Measurements from ENCODE around the gene SH3RF1.

The SH3RF1 gene

DNA sequence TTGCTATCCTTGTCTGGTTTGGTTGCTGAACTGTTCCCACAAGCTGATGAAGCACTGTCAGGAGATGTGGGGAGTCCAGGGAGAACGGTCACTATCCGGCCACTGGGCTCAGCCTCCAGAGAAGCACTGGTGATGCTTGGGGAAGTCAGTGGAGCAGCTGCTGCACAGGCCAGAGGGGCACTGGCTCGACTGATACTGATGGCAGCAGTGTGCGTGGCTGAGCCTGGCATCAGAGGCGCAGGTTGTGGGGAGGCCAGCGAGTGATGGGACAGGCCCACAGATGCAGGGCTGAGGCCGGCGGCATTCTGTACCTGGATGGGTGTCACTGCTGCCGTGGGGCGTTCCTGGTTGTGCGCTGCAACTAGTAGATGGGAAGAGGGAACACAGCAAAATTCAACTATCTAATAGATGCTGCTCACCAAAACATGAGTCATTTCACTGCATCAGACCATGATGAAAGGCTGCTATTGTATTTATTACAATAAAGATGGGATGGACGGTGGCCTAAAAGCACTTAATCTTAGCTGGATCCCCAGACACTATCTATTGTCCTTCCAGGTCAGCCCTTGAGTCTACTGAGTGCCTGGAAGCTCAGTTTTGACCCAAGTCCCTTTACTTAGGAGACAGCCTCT is 154.4 kb downstream of the SH3RF1 start:
- FAIRE-seq (no peak), DNase-seq (ENCODE audit: insufficient read length, low spot score) (peak; percentile 9)
- TF ChIP-seq POLR2A (IDR thresholded peaks at IDR 0.05; ENCODE audit: low read depth, low read length): no peak

DNA sequence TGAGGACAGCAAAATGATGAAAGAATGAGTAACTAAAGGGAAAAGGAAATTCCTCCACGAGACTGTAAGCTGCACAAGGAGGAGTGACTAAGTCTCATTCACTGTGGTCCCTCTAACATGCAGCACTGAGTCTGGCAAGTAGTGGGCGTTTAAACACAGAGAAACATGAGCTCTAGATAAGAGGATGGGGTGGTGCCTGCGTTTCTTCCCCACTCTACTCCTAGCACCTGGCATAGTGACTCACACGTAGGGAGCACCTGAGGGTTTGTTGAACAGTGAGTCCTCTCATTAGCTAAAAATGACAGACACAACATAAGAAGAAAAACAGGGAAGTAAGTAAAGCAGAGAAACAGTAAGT is 154.9 kb downstream of the SH3RF1 start:
- DNase-seq (ENCODE audit: insufficient read length, low spot score): peak; percentile 37
- peak; percentile 38 for FAIRE-seq
- no peak for TF ChIP-seq POLR2A (IDR thresholded peaks at IDR 0.05; ENCODE audit: low read depth, low read length)

DNA sequence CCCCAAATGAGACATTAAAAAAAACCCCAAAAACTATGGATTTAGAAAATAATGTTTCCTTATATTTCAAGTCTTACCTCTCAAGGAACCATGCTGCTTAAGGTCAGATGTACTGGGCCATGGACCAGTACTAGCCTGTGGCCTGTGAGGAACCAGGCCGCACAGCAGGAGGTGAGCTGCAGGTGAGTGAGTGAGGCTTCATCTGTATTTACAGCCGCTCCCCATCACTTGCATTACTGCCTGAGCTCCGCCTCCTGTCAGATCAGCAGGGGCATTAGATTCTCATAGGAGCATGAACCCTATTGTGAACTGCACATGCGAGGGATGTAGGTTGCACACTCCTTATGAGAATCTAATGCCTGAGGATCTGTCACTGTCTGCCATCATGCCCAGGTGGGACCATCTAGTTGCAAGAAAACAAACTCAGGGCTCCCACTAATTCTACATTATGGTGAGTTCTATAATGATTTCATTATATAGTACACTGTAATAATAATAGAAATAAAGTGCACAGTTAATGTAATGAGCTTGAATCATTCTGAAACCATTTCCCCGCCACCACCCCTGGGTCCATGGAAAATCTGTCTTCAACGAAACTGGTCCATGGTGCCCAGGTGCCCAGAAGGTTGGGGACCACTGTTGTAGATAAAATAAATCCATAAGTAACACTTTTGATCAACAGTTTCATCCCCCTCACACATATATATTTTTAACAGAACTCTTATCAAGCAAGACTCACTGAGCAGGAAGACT is 155.4 kb downstream of the SH3RF1 start:
- DNase-seq (ENCODE audit: insufficient read length, low spot score) (no peak), FAIRE-seq (no peak)
- no peak for TF ChIP-seq POLR2A (IDR thresholded peaks at IDR 0.05; ENCODE audit: low read depth, low read length)

DNA sequence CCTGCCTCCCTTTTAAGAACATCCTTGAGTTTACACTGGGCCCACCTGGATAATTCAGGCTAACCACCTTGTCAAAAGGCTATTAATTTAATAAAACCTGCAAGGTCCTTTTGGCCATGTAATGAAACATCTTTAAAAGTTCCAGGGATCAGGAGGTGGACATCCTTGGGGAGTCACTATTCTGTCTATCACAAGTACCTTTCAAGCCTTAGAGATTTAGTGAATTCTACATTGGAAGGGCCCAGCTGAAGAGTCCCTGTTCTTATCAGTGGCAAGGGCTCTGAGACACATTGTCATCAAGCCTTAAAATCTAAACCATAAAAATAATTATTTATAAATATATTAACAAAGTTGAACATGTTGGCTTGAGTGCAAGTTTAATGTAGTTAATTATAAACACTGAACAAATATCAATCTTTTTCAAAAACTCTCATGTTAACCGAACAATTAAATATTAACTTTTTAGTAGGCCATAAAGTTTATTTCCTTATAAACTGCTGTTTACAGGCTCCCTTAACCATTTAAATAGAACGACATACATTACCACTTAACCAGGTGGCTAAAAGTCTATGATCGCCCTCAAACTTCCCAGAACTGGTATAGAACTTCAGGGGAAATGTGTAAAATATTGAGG is 156.3 kb downstream of the SH3RF1 start:
- FAIRE-seq (no peak), DNase-seq (ENCODE audit: insufficient read length, low spot score) (no peak)
- no peak for TF ChIP-seq POLR2A (IDR thresholded peaks at IDR 0.05; ENCODE audit: low read depth, low read length)

DNA sequence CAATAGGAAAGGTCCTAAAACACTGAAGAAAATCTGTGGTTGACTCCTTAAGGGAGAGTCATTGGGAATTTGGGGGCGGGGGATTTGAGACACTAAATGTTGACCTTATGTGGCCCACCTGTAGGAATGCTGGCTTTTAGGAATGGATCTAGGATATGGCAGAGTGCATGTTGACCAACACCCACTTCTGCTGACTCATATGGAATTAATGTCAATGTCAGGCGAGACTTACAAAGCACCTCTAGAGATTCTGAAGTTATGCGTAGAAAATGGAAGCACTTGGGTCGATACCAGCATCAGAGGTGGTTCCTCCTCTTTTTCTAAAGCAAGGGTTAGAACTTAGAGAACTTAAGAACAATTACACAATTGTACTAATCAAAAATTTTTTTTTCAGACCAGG is 160.1 kb downstream of the SH3RF1 start:
- FAIRE-seq: no peak
- DNase-seq (ENCODE audit: insufficient read length, low spot score): no peak
- TF ChIP-seq POLR2A (IDR thresholded peaks at IDR 0.05; ENCODE audit: low read depth, low read length): no peak

- DNase-seq (ENCODE audit: insufficient read length, low spot score): no peak
- no peak for TF ChIP-seq POLR2A (IDR thresholded peaks at IDR 0.05; ENCODE audit: low read depth, low read length)
- FAIRE-seq: no peak
These were observed 161.6 kb downstream of the SH3RF1 start for GRCh38 chr4:169109035-169109675.

GRCh38 chr4:169108303-169108702 is 162.5 kb downstream of the SH3RF1 start:
- no peak for TF ChIP-seq POLR2A (IDR thresholded peaks at IDR 0.05; ENCODE audit: low read depth, low read length)
- DNase-seq (ENCODE audit: insufficient read length, low spot score) (no peak), FAIRE-seq (no peak)

DNA sequence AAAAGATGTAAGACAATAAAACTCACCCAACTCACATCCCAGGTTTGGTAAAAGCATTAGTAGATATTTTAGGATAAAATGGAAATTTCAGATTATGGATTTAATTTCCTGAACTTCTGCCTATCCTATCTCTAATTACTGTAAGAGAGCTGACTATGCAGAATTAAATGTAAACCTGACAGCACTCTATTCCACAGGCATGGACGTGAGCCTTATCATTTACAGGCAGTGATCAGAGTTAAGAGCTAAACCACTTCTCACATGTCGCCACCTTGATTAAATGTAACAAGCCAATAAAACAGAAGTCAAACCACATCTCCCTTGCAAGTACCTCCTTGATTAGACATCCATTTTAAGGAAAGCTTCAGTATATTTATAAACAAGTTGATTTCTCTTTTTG is 163.2 kb downstream of the SH3RF1 start:
- no peak for FAIRE-seq
- no peak for TF ChIP-seq POLR2A (IDR thresholded peaks at IDR 0.05; ENCODE audit: low read depth, low read length)
- no peak for DNase-seq (ENCODE audit: insufficient read length, low spot score)

DNA sequence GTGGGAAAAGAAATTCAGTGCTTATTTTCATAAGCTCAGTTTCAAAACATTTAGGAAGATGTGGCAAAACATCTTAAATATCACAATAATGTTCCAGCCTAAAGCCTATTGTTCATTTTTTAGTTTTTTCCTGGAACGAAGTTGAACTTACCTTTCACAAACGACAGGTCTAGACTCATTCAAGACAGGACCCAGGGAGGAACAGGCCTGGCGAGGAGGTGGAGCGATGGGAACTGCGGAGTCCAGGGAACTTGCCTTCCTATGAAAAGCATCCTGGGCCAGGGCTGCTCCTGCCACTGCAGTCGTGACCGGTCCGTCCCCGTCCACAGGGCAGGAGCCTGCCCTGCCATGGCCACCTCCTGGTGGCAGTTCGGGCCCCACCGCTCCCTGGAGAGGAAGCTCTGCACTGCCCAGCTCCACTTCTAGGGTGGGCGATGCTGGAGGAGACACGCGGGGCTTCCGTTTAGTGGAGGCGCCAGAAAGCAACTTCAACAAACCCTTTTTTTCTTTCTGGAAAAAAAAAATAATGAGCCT is 164.0 kb downstream of the SH3RF1 start:
- TF ChIP-seq POLR2A (IDR thresholded peaks at IDR 0.05; ENCODE audit: low read depth, low read length): no peak
- FAIRE-seq: no peak
- no peak for DNase-seq (ENCODE audit: insufficient read length, low spot score)

GRCh38 chr4:169105620-169106019 is 165.1 kb downstream of the SH3RF1 start:
- no peak for TF ChIP-seq POLR2A (IDR thresholded peaks at IDR 0.05; ENCODE audit: low read depth, low read length)
- DNase-seq (ENCODE audit: insufficient read length, low spot score) (no peak), FAIRE-seq (no peak)

DNA sequence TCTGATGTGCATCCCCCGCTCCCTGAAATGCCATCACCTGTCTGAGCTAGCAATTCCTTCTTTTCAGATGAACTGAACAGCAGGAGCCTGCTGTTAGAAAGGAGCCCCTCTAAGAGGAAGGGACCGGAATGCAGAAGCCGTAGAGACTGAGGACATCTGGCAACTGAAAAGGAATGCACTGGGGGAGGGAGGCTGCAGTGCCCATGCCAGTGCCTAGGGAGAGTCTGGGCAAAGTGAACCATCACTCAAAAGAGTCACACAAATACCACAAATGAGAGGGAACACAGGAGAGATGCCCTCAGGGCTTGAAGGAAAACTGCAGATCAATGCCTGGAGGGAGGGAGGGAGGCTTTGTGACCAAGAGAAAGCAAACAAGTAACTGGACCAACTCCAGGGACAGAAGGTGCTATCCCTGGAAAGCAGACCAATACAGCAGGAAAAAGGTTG is 166.8 kb downstream of the SH3RF1 start:
- TF ChIP-seq POLR2A (IDR thresholded peaks at IDR 0.05; ENCODE audit: low read depth, low read length): no peak
- FAIRE-seq (peak; percentile 78), DNase-seq (ENCODE audit: insufficient read length, low spot score) (peak; percentile 33)

DNA sequence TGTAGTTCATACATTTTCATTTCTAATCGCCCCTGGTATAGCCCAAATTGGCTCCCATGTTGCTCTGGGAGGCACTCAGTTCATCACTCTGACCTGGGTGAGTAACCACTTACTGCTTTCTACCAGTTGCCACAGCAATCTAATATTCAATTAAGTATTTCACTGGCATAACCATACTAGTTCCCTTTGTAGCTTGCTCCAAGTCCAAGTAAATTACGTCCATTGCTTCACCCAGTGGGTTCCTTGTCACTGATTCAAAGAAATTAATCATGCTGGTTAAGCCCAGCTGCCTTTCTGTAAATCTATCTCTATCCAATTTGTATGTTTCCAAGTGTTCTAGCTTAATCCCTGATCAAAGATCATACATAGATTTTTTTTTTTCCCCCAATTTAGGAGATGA is 168.7 kb downstream of the SH3RF1 start:
- DNase-seq (ENCODE audit: insufficient read length, low spot score) (no peak), FAIRE-seq (no peak)
- TF ChIP-seq POLR2A (IDR thresholded peaks at IDR 0.05; ENCODE audit: low read depth, low read length): no peak

GRCh38 chr4:169100670-169101101 is 170.1 kb downstream of the SH3RF1 start:
- DNase-seq (ENCODE audit: insufficient read length, low spot score) (no peak), FAIRE-seq (no peak)
- TF ChIP-seq POLR2A (IDR thresholded peaks at IDR 0.05; ENCODE audit: low read depth, low read length): no peak

DNA sequence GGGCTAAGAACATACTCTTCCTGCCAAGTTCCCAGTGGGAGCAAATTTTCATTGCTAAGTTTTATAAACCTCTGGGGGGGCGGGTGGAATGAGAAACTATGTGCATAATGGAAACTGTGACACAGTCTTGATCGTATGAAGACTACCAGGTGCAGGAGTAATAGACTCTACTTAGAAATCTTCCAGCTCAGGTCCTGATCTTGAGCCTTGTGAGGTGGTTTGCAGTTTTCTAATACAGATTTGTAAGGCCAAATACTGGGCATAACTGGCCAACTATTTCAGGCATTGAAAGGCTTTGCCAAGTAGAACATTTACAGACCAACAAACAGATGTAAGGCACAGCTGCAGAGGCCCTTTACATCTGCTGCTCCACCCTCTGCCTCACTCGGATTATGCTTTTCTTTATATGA is 171.0 kb downstream of the SH3RF1 start:
- TF ChIP-seq POLR2A (IDR thresholded peaks at IDR 0.05; ENCODE audit: low read depth, low read length): no peak
- FAIRE-seq (no peak), DNase-seq (ENCODE audit: insufficient read length, low spot score) (no peak)

Measured in H54 (cell line).